H1 (cell line): ENCODE results near the gene SLC7A8. TPM values are rescaled to one million over a fixed set of nuclear protein-coding genes. Genes with fewer than 3 reads are reported as not detected.

Experiments used
- CTCF ChIA-PET: fragments of 300-600 bp; sonication (Branson Sonifier 250); formaldehyde crosslinking; loops from one replicate; lab custom pipeline; 2021; ENCODE audit not compliant: partially characterized antibody; lab: Charles Lee
- POLR2A ChIA-PET: fragments of 300-600 bp; sonication (Branson Sonifier 250); formaldehyde crosslinking; loops from one replicate; lab custom pipeline; 2021; ENCODE audit warnings: inconsistent platforms; ENCODE audit not compliant: partially characterized antibody; lab: Charles Lee
- DNase-seq, 2 experiments: peaks; one replicate each; pipeline versions ENCODE4 v3.0.0 to v3.0.0-alpha.2; 2010 to 2022; ENCODE audit warnings: low spot score in 2 of 2, low read depth in 1 of 2, mixed read lengths in 1 of 2
- FAIRE-seq: peaks from 2 replicates; lab custom pipeline; 2011; peaks lifted over from hg19 to GRCh38; lab: Jason Lieb, UNC
- H2AFZ ChIP-seq: 2 replicates; pipeline ENCODE4 v1.8.1; 2012; ENCODE audit warnings: low read length, inconsistent platforms
- H2AK5ac ChIP-seq: 2 replicates; pipeline ENCODE4 v1.6.1; 2013; ENCODE audit warnings: low read depth, low read length
- H2BK120ac ChIP-seq: replicated peaks from 2 replicates; pipeline ENCODE3; 2013; ENCODE audit warnings: low read depth, low read length, inconsistent platforms
- H2BK12ac ChIP-seq: 2 replicates; pipeline ENCODE4 v1.6.1; 2013; ENCODE audit warnings: low read depth, low read length
- H2BK15ac ChIP-seq: 2 replicates; pipeline ENCODE4 v1.6.1; 2013; ENCODE audit warnings: low read length
- H2BK20ac ChIP-seq: 2 replicates; pipeline ENCODE4 v1.6.1; 2013; ENCODE audit warnings: low read length
- H2BK5ac ChIP-seq: 2 replicates; pipeline ENCODE4 v1.6.1; 2013; ENCODE audit warnings: low read depth, low read length
- H3K14ac ChIP-seq: 2 replicates; pipeline ENCODE4 v1.6.1; 2013; ENCODE audit warnings: inconsistent platforms; ENCODE audit not compliant: insufficient read length
- H3K18ac ChIP-seq: 2 replicates; pipeline ENCODE4 v1.6.1; 2013; ENCODE audit warnings: low read length; ENCODE audit errors: extremely low read depth
- H3K23ac ChIP-seq: 2 replicates; pipeline ENCODE4 v1.6.1; 2013; ENCODE audit warnings: inconsistent platforms; ENCODE audit not compliant: insufficient read length
- H3K23me2 ChIP-seq: 2 replicates; pipeline ENCODE4 v1.6.1; 2013; ENCODE audit warnings: low read depth, low read length
- H3K27ac ChIP-seq: 2 replicates; pipeline ENCODE4 v1.6.1; 2011; ENCODE audit warnings: low read depth, low read length, inconsistent platforms
- H3K27me3 ChIP-seq, 4 experiments: replicated peaks in 1 of 4; 1 replicate in 1 of 4; 2 replicates in 3 of 4; pipeline versions ENCODE4 v1.6.1 to v1.8.1; 2011 to 2013; ENCODE audit warnings: low read length in 3 of 4, mild to moderate bottlenecking in 3 of 4, inconsistent platforms in 2 of 4, mixed read lengths in 2 of 4, moderate library complexity in 1 of 4; ENCODE audit not compliant: control insufficient read depth in 3 of 4, insufficient read depth in 3 of 4; ENCODE audit errors: extremely low read depth in 1 of 4
- H3K36me3 ChIP-seq, 4 experiments: 2 replicates each; pipeline versions ENCODE4 v1.6.1 to v1.8.1; 2011 to 2013; ENCODE audit warnings: mild to moderate bottlenecking in 4 of 4, low read length in 3 of 4, moderate library complexity in 2 of 4, control low read depth in 1 of 4, inconsistent platforms in 1 of 4; ENCODE audit not compliant: insufficient read depth in 4 of 4, control insufficient read depth in 2 of 4
- H3K4ac ChIP-seq: replicated peaks from 2 replicates; pipeline ENCODE3; 2013; ENCODE audit warnings: low read length, low read depth, mixed read lengths, inconsistent platforms; ENCODE audit not compliant: insufficient read length
- H3K4me1 ChIP-seq, 4 experiments: replicated peaks in 1 of 4; 1 replicate in 1 of 4; 2 replicates in 3 of 4; pipeline versions ENCODE4 v1.6.1 to v1.8.1; 2011 to 2013; ENCODE audit warnings: low read length in 3 of 4, inconsistent platforms in 2 of 4, mixed read lengths in 1 of 4; ENCODE audit not compliant: insufficient read depth in 4 of 4, control insufficient read depth in 3 of 4
- H3K4me2 ChIP-seq, 2 experiments: 2 replicates each; pipeline versions ENCODE4 v1.6.1 to v1.8.1; 2011 to 2013; ENCODE audit warnings: low read depth in 2 of 2, low read length in 2 of 2, control low read depth in 1 of 2, inconsistent platforms in 1 of 2, mild to moderate bottlenecking in 1 of 2; ENCODE audit not compliant: insufficient read depth in 1 of 2
- H3K4me3 ChIP-seq, 4 experiments: fragments of 200-600, 300-600 bp in 1 of 4; sonication (generic), shearing (Covaris generic), sonication (Bioruptor Twin) in 1 of 4; 2 replicates each; pipeline versions ENCODE4 v1.5.1 to v1.8.1; 2011 to 2016; ENCODE audit warnings: low read length in 4 of 4, low read depth in 3 of 4, control low read depth in 2 of 4, inconsistent platforms in 2 of 4, mild to moderate bottlenecking in 2 of 4, mixed read lengths in 1 of 4, moderate library complexity in 1 of 4; ENCODE audit not compliant: insufficient read depth in 2 of 4; ENCODE audit errors: extremely low read depth in 1 of 4
- H3K56ac ChIP-seq: replicated peaks from 2 replicates; pipeline ENCODE3; 2013; ENCODE audit warnings: low read depth, mild to moderate bottlenecking, mixed read lengths, low read length, inconsistent platforms; ENCODE audit not compliant: insufficient read length
- H3K79me1 ChIP-seq: 2 replicates; pipeline ENCODE4 v1.6.1; 2013; ENCODE audit warnings: low read depth, low read length, control low read depth
- H3K79me2 ChIP-seq, 2 experiments: 2 replicates each; pipeline versions ENCODE4 v1.6.1 to v1.8.1; 2012 to 2013; ENCODE audit warnings: low read length in 2 of 2, mild to moderate bottlenecking in 2 of 2, inconsistent platforms in 1 of 2; ENCODE audit not compliant: insufficient read depth in 2 of 2, control insufficient read depth in 1 of 2
- H3K9ac ChIP-seq, 4 experiments: replicated peaks in 1 of 4; 1 replicate in 1 of 4; 2 replicates in 3 of 4; pipeline versions ENCODE4 v1.6.1 to v1.8.1; 2011 to 2013; ENCODE audit warnings: low read depth in 3 of 4, low read length in 3 of 4, control low read depth in 2 of 4, mild to moderate bottlenecking in 2 of 4, moderate library complexity in 2 of 4, inconsistent platforms in 1 of 4; ENCODE audit errors: extremely low read depth in 1 of 4
- H3K9me3 ChIP-seq, 2 experiments: 2 replicates each; pipeline versions ENCODE4 v1.6.1 to v1.8.1; 2012 to 2013; ENCODE audit warnings: mild to moderate bottlenecking in 2 of 2, moderate library complexity in 2 of 2, control low read depth in 1 of 2, inconsistent platforms in 1 of 2, low read depth in 1 of 2, low read length in 1 of 2, mixed read lengths in 1 of 2; ENCODE audit not compliant: insufficient read depth in 2 of 2
- H4K20me1 ChIP-seq, 2 experiments: replicated peaks in 1 of 2; 2 replicates each; pipeline versions ENCODE3 to v1.8.1; 2011 to 2013; ENCODE audit warnings: inconsistent platforms in 2 of 2, low read length in 2 of 2, mild to moderate bottlenecking in 1 of 2; ENCODE audit not compliant: insufficient read depth in 2 of 2, control insufficient read depth in 1 of 2
- H4K5ac ChIP-seq: 2 replicates; pipeline ENCODE4 v1.6.1; 2013; ENCODE audit warnings: low read length, low read depth, mixed read lengths, inconsistent platforms; ENCODE audit not compliant: insufficient read length
- H4K8ac ChIP-seq: 2 replicates; pipeline ENCODE4 v1.8.0; 2013; ENCODE audit warnings: mild to moderate bottlenecking, moderate library complexity, low read length, inconsistent platforms; ENCODE audit not compliant: insufficient read depth; ENCODE audit errors: extremely low read depth
- H4K91ac ChIP-seq: replicated peaks from 2 replicates; pipeline ENCODE3; 2013; ENCODE audit warnings: low read length, mixed read lengths, inconsistent platforms; ENCODE audit not compliant: insufficient read length
- CTCF ChIP-seq, 3 experiments: IDR thresholded peaks; 1 replicate in 2 of 3; 2 replicates in 1 of 3; pipeline versions ENCODE4 v1.5.1 to v1.6.1; 2011; ENCODE audit warnings: low read length in 3 of 3, mild to moderate bottlenecking in 3 of 3, inconsistent platforms in 2 of 3, low read depth in 1 of 3, moderate library complexity in 1 of 3; ENCODE audit not compliant: insufficient read depth in 1 of 3; ENCODE audit errors: control extremely low read depth in 1 of 3
- PHF8 ChIP-seq: fragments of 200-600 bp; sonication (generic); conservative IDR thresholded peaks from 2 replicates; pipeline ENCODE4 v1.7.1; 2012; ENCODE audit warnings: low read depth, mild to moderate bottlenecking, inconsistent platforms, low read length, moderate library complexity
- POLR2A ChIP-seq, 2 experiments: IDR thresholded peaks; 1 replicate in 1 of 2; 2 replicates in 1 of 2; pipeline ENCODE4 v1.6.1; 2011; ENCODE audit warnings: low read depth in 2 of 2, low read length in 2 of 2, mild to moderate bottlenecking in 2 of 2; ENCODE audit errors: control extremely low read depth in 1 of 2
- SAP30 ChIP-seq: fragments of 300-600 bp; sonication (generic); IDR thresholded peaks from 2 replicates; pipeline ENCODE4 v1.7.1; 2012; ENCODE audit warnings: low read length, moderate library complexity, mild to moderate bottlenecking, inconsistent platforms; ENCODE audit not compliant: insufficient read depth, insufficient replicate concordance
- SIRT6 ChIP-seq: IDR thresholded peaks from one replicate; pipeline ENCODE4 v1.7.1; 2012; ENCODE audit warnings: low read length, inconsistent platforms
- WGBS, 2 experiments: shearing (Covaris generic) in 1 of 2; methylation state at CpG; one replicate each; pipeline versions ENCODE4 v1.1.6 to v1.1.7; 2013 to 2015; ENCODE audit warnings: low lambda C conversion rate in 2 of 2, mixed read lengths in 2 of 2, inconsistent platforms in 1 of 2, low coverage in 1 of 2, missing lambda C conversion rate in 1 of 2; ENCODE audit not compliant: insufficient replicate concordance in 2 of 2, insufficient coverage in 1 of 2, insufficient read length in 1 of 2; ENCODE audit errors: extremely low coverage in 1 of 2, missing lambda C conversion rate in 1 of 2; 5-methylcytosine and 5-hydroxymethylcytosine counted together
- polyA plus RNA-seq, 7 experiments: library from polyadenylated mRNA; depleted of rRNA in 3 of 7; stranded (reverse) in 5 of 7; unstranded in 2 of 7; fragments of >200 nt in 5 of 7; fragments of 200-250 nt in 2 of 7; gene quantifications; 1 replicate in 5 of 7; 2 replicates in 1 of 7; 4 replicates in 1 of 7; pipeline versions ENCODE4 v1.2.1 to v1.2.3, GENCODE V29; 2011 to 2013; ENCODE audit warnings: missing spikeins in 2 of 7, mixed read lengths in 2 of 7
- total RNA-seq: library from RNA; stranded (reverse); fragmentation: NEBNext Ultra II Directional; extraction: Animal tissue kit (Norgen Biotek cat#: 25700); gene quantifications from 2 replicates; pipeline ENCODE4 v1.2.1, GENCODE V29; 2021

Gene SLC7A8
- total and polyA plus RNA-seq, 2 of the 8 experiments (the other 6 are each of a cell fraction or from before 2014, with no cell fraction given), result 182 to 204 TPM

DNA sequence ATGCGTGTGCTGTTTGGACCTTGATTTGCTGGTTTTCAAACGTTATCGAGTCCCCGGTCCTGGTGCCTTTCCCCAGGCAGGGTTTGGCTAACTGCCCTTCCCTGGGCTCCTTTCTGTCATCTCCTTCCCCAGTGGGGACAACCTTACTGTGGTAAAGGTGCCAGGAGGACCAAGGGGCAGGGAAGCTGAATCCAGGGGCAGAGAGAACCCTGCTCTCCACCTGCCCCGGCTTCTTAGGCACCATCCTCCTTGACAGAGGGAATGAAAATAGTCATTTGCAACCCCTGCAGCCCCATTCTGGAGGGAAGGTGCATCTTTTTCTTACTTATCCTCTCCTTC, 69.4 kb downstream of the SLC7A8 start:
- FAIRE-seq, result no peak

More for the DNA sequence above, 69.4 kb downstream of the SLC7A8 start:
- no peak overlapping the region for H2BK5ac ChIP-seq
- TF ChIP-seq CTCF (IDR thresholded peaks at IDR 0.05; ENCODE audit: control extremely low read depth in 1 of 3, insufficient read depth in 1 of 3, low read depth in 1 of 3, low read length in 3 of 3) (no peak), POLR2A (IDR thresholded peaks at IDR 0.05; ENCODE audit: control extremely low read depth in 1 of 2, low read depth in 2 of 2, low read length in 2 of 2) (no peak), SAP30 (no peak), PHF8 (no peak), SIRT6 (no peak)
- DNase-seq, result no peak
- H3K9me3 ChIP-seq, result no peaks in the 10 kb centered on the region; a peak in 1 of 4 replicates
- H3K23me2 ChIP-seq, result no peaks in the 10 kb centered on the region; the same call in 1 of the 2 replicates
- peaks cover 0 to 3% (median 0%) of the 10 kb centered on the region in 4 experiments; a peak in 2 of 7 replicates for H3K27me3 ChIP-seq
- no peak overlapping the region for H3K14ac ChIP-seq
- H3K23ac ChIP-seq, result no peak overlapping the region
- H2AK5ac ChIP-seq, result no peak overlapping the region
- no peaks in the 10 kb centered on the region for H3K36me3 ChIP-seq
- no peaks in the 10 kb centered on the region for H4K20me1 ChIP-seq
- ChIA-PET POLR2A (interaction anchor here (1.0 to 1.5 kb wide), 2 partner anchors 22 to 56 kb away, joined by 3 to 4 read pairs; no protein-coding TSS in a partner anchor), CTCF (interaction anchor here (1.1 to 3.7 kb wide), 9 partner anchors 10 to 208 kb away, joined by 3 to 22 read pairs (median 7); partner anchors contain the start of genes CDH24, CIROP and PABPN1)
- H2AFZ ChIP-seq, result 0 out of 2 replicates have a peak overlapping the region, but pooled peaks have one; percentile 58
- H3K9ac ChIP-seq, result 0 out of 7 replicates have a peak overlapping the region, but pooled peaks of 1 of the 4 experiments have one; percentile 30
- no peak overlapping the region for H3K27ac ChIP-seq
- no peak overlapping the region; a peak in 1 of 4 replicates for H3K4me2 ChIP-seq
- H4K8ac ChIP-seq, result no peak overlapping the region
- WGBS, 2 experiments, result 75% methylated on average over 5 of the region's 5 CpGs; no CpG with 5 or more reads in 1 of the 2 experiments
- no peak overlapping the region for H2BK120ac ChIP-seq
- 0 out of 2 replicates have a peak overlapping the region, but pooled peaks have one; percentile 20 for H2BK12ac ChIP-seq
- H3K79me1 ChIP-seq, result no peaks in the 10 kb centered on the region
- H3K4ac ChIP-seq, result no peak overlapping the region
- no peak overlapping the region for H4K5ac ChIP-seq
- no peaks in the 10 kb centered on the region for H3K79me2 ChIP-seq
- no peak overlapping the region for H3K18ac ChIP-seq
- H2BK15ac ChIP-seq, result peak overlapping the region; percentile 23; the same call in 1 of the 2 replicates
- no peak overlapping the region for H3K4me3 ChIP-seq
- no peak overlapping the region for H2BK20ac ChIP-seq
- no peak overlapping the region for H4K91ac ChIP-seq
- peaks cover 0 to 14% (median 4%) of the 10 kb centered on the region in 4 experiments; a peak in 6 of 7 replicates for H3K4me1 ChIP-seq
- H3K56ac ChIP-seq, result no peak overlapping the region
